IPS-15b (cell line): ENCODE data around the gene CYP51A1.

ENCODE experiments used
- H3K27me3 ChIP-seq: one replicate; pipeline ENCODE4 v1.6.1; 2013; ENCODE audit warnings: low read length; ENCODE audit not compliant: control insufficient read depth, insufficient read depth
- H3K36me3 ChIP-seq: one replicate; pipeline ENCODE4 v1.6.1; 2013; ENCODE audit warnings: low read length; ENCODE audit not compliant: control insufficient read depth, insufficient read depth
- H3K4me1 ChIP-seq: one replicate; pipeline ENCODE4 v1.6.1; 2013; ENCODE audit warnings: mild to moderate bottlenecking, low read length; ENCODE audit not compliant: control insufficient read depth, insufficient read depth
- H3K4me3 ChIP-seq: one replicate; pipeline ENCODE4 v1.5.1; 2013; ENCODE audit warnings: low read depth, low read length
- H3K9ac ChIP-seq: one replicate; pipeline ENCODE4 v1.6.1; 2013; ENCODE audit warnings: low read depth, mild to moderate bottlenecking, low read length
- H3K9me3 ChIP-seq: one replicate; pipeline ENCODE4 v1.6.1; 2013; ENCODE audit warnings: mild to moderate bottlenecking, low read length; ENCODE audit not compliant: control insufficient read depth, insufficient read depth

The CYP51A1 gene

DNA sequence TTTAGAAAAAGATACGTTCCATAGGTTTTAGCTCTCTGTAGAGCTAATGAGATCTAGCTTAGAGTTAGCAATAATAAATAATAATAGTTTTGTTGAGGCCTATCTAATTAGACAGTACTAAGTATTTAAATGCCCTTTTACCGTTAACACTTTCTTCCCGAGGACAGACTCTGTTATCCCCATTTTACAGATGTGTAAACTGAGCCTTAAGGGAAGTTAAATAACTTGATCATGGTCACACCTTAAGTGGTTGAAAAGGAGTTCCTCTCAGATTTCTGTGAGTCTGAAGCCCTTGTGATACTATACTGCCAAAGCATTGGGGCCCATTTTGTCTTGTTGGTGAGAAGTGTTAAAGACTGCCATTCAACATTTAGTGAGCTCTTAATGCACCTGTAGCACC is 61.6 kb downstream of the CYP51A1 start:
- Histone ChIP-seq H3K9me3 (no peaks in the 10 kb centered on the region), H3K27me3 (no peaks in the 10 kb centered on the region), H3K9ac (no peak overlapping the region), H3K4me1 (no peaks in the 10 kb centered on the region), H3K4me3 (no peak overlapping the region), H3K36me3 (no peaks in the 10 kb centered on the region)

DNA sequence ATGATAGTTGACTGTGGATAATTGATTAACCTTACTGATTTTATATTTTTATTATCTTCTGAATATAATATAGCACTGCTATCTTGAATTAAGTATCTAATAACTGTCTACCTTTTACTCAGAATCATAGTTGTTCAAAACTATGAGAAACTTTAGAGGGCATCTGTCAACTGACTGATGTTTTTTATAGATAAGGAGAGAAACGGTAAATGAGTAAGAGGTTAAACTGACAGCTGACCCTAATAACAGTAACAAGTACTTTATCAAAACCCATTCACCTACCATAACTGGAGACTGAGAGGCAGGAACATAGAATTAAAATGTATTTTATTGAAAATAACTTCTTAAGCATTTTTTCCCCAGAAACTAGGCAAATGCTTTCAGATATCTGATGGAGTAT is 62.2 kb downstream of the CYP51A1 start:
- no peaks in the 10 kb centered on the region for H3K36me3 ChIP-seq
- no peak overlapping the region for H3K9ac ChIP-seq
- H3K27me3 ChIP-seq = no peaks in the 10 kb centered on the region
- H3K4me3 ChIP-seq = no peak overlapping the region
- H3K9me3 ChIP-seq = no peaks in the 10 kb centered on the region
- H3K4me1 ChIP-seq = no peaks in the 10 kb centered on the region

DNA sequence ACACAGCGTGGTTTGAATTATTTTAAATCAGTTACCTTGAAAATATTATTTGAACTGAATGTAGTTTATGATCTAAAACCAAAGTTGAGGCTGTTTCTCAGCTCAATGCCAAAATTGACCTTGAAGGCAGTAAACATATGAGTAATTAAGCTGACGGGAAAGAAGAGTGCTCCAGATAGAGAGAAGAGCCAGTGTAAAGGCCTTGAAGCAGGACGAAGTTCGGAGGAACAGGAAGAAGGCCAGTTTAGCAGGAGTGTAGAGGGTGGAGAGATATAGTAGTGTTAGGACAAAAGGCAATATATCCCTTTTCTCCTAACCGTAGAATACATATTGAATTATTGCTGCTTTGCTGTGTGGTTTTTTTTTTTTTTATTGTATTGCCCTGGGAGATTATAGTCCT is 63.2 kb downstream of the CYP51A1 start:
- Histone ChIP-seq H3K9me3 (no peaks in the 10 kb centered on the region), H3K4me1 (no peaks in the 10 kb centered on the region), H3K27me3 (no peaks in the 10 kb centered on the region), H3K9ac (no peak overlapping the region), H3K36me3 (no peaks in the 10 kb centered on the region), H3K4me3 (no peak overlapping the region)

DNA sequence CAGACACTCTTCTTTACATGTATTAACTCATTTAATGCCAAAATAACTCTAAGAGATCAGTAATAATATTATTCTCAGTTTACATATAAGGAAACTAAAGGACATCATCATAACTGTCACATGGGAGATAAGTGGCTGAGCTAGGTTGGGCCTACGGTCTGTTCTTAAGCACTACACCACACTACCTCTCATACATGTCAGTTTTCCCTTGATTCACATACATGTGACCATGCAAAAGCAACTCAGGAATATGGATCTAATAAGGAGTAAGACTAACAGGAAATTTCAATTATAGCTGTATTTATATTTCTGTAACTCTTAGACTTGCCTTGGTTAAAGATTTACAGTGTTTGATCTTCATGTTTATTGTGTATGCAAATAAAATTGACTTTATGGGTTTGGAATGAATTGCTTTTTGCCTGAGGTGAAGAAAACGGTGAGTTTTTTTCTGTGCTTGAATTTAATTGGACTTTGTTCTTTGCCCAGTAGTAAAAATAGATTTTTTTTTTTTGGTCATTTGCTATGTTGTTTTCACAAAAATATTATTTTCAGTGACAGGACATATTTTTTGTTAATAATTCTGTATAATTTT is 69.7 kb downstream of the CYP51A1 start:
- Histone ChIP-seq H3K4me1 (no peaks in the 10 kb centered on the region), H3K36me3 (no peaks in the 10 kb centered on the region), H3K9me3 (no peaks in the 10 kb centered on the region), H3K4me3 (no peak overlapping the region), H3K9ac (no peak overlapping the region), H3K27me3 (no peaks in the 10 kb centered on the region)
